GM12878 (cell line): ENCODE measurements around the gene LYZL2. TPM values are rescaled to one million over a fixed set of nuclear protein-coding genes. Genes with fewer than 3 reads are reported as not detected.
"Not testable (repeated sequence)": the region's sequence is repeated elsewhere in the genome, so short reads cannot be mapped to it uniquely, and the experiment has no call there.

Experiments used
- ATAC-seq: fragments of 200-7000 bp; cut with Tn5 transposase; 3 replicates; pipeline ENCODE4 v1.9.1; 2020; ENCODE audit warnings: mild to moderate bottlenecking, moderate library complexity
- BruUV-seq: library from RNA; stranded (reverse); fragments of 400-500 nt; replicated peaks from 2 replicates; lab custom pipeline; 2021; lab: Mats Ljungman, UMichigan
- CTCF ChIA-PET: fragments of 300-600 bp; sonication (Branson Sonifier 250); formaldehyde crosslinking; extraction: SDS; loops from one replicate; lab custom pipeline; 2021; ENCODE audit warnings: inconsistent platforms; lab: Yijun Ruan, JAX
- POLR2A ChIA-PET: fragments of 350-600 bp; formaldehyde crosslinking; extraction: SDS; loops from one replicate; lab custom pipeline; 2021; ENCODE audit warnings: inconsistent platforms; lab: Charles Lee
- RAD21 ChIA-PET: fragments of 300-600 bp; sonication (Branson Sonifier 250); formaldehyde crosslinking; loops from one replicate; lab custom pipeline; 2023; ENCODE audit warnings: antibody characterized with exemption; ENCODE audit not compliant: unreplicated experiment; lab: Charles Lee
- SMC1A ChIA-PET: fragments of 300-600 bp; sonication (Branson Sonifier 250); formaldehyde crosslinking; loops from one replicate; lab custom pipeline; 2023; ENCODE audit not compliant: unreplicated experiment, uncharacterized antibody; lab: Charles Lee
- DNase-seq: peaks from one replicate; pipeline ENCODE4 v3.0.0-alpha.2; 2011; ENCODE audit warnings: low read depth, low spot score
- FAIRE-seq: peaks from 3 replicates; lab custom pipeline; 2011; peaks lifted over from hg19 to GRCh38; lab: Jason Lieb, UNC
- H2AFZ ChIP-seq: 2 replicates; pipeline ENCODE4 v1.6.0; 2011; ENCODE audit warnings: low read depth, low read length, control low read depth; ENCODE audit not compliant: control insufficient read depth
- H3K27ac ChIP-seq: 2 replicates; pipeline ENCODE4 v1.5.1; 2011; ENCODE audit warnings: control low read depth; ENCODE audit not compliant: control insufficient read depth, insufficient read depth
- H3K27me3 ChIP-seq, 2 experiments: replicated peaks in 1 of 2; 2 replicates each; pipeline versions ENCODE4 v1.6.0 to v1.6.1; 2011; ENCODE audit warnings: low read length in 1 of 2; ENCODE audit not compliant: control insufficient read depth in 2 of 2, insufficient read depth in 2 of 2
- H3K36me3 ChIP-seq, 2 experiments: 2 replicates each; pipeline ENCODE4 v1.5.1; 2011; ENCODE audit warnings: low read length in 1 of 2; ENCODE audit not compliant: control insufficient read depth in 2 of 2, insufficient read depth in 2 of 2
- H3K4me1 ChIP-seq: 2 replicates; pipeline ENCODE4 v1.6.1; 2011; ENCODE audit warnings: mild to moderate bottlenecking, low read length, moderate library complexity, mixed read lengths; ENCODE audit not compliant: control insufficient read depth, insufficient read depth
- H3K4me2 ChIP-seq: 2 replicates; pipeline ENCODE4 v1.6.0; 2011; ENCODE audit warnings: control low read depth; ENCODE audit not compliant: control insufficient read depth, insufficient read depth
- H3K4me3 ChIP-seq: fragments of 200-600 bp; sonication (generic); 2 replicates; pipeline ENCODE4 v1.5.1; 2016
- H3K79me2 ChIP-seq: 2 replicates; pipeline ENCODE4 v1.6.0; 2011; ENCODE audit warnings: low read length; ENCODE audit not compliant: control insufficient read depth, insufficient read depth
- H3K9ac ChIP-seq: 2 replicates; pipeline ENCODE4 v1.8.0; 2011; ENCODE audit warnings: low read length, control low read depth, mixed read lengths; ENCODE audit not compliant: control insufficient read depth, insufficient read depth
- H3K9me3 ChIP-seq: replicated peaks from 3 replicates; pipeline ENCODE4 v1.5.1; 2011; ENCODE audit warnings: mild to moderate bottlenecking, low read length; ENCODE audit not compliant: control insufficient read depth, insufficient read depth
- H4K20me1 ChIP-seq: 2 replicates; pipeline ENCODE4 v1.6.0; 2011; ENCODE audit not compliant: control insufficient read depth, insufficient read depth
- SIN3A ChIP-seq: IDR thresholded peaks from 2 replicates; pipeline ENCODE4 v1.6.1; 2012; ENCODE audit warnings: low read depth, low read length, improper control_type of control experiment
- SMC3 ChIP-seq: IDR thresholded peaks from 2 replicates; pipeline ENCODE4 v1.6.1; 2011; ENCODE audit warnings: low read length, improper control_type of control experiment, borderline replicate concordance
- STAT1 ChIP-seq: fragments of 450-650 bp; conservative IDR thresholded peaks from 2 replicates; pipeline ENCODE4 v1.6.1; 2014; ENCODE audit warnings: antibody characterized with exemption, mild to moderate bottlenecking
- WGBS: methylation state at CpG from one replicate; pipeline ENCODE4 v1.1.6; 2016; ENCODE audit warnings: low lambda C conversion rate; ENCODE audit not compliant: insufficient replicate concordance, insufficient coverage; ENCODE audit errors: missing lambda C conversion rate; 5-methylcytosine and 5-hydroxymethylcytosine counted together
- in situ Hi-C: fragments of 300-500 bp; cut with MboI; formaldehyde crosslinking; loops from 9 replicates; pipeline ENCODE4 v1.14.3; 2018; ENCODE audit warnings: mixed read lengths
- intact Hi-C: fragments of 100-400 bp; cut with micrococcal nuclease; formaldehyde crosslinking; loops from one replicate; pipeline ENCODE4 v1.14.2; 2022; ENCODE audit not compliant: unreplicated experiment
- polyA plus RNA-seq, 11 experiments: library from polyadenylated mRNA; depleted of rRNA in 4 of 11; unstranded in 6 of 11; stranded (reverse) in 5 of 11; fragments of >200 nt; fragmentation: Nextera tagmentation in 4 of 11; fragmentation: Illumina TruSeq in 1 of 11; extraction: Ambion mirVana in 4 of 11; extraction: Trizol in 1 of 11; gene quantifications; 1 replicate in 1 of 11; 2 replicates in 10 of 11; pipeline versions ENCODE4 v1.2.1 to v1.2.3, GENCODE V29; 2011 to 2016; ENCODE audit warnings: inconsistent platforms in 2 of 11, missing spikeins in 2 of 11, low read depth in 1 of 11
- total RNA-seq, 4 experiments: library from RNA; depleted of rRNA in 3 of 4; stranded (reverse); fragments of >200 nt in 3 of 4; fragmentation: Illumina TruSeq in 1 of 4; extraction: Trizol in 1 of 4; gene quantifications; 2 replicates each; pipeline versions ENCODE4 v1.2.1 to v1.2.3, GENCODE V29; 2013 to 2021

Gene LYZL2
- total and polyA plus RNA-seq, 10 of the 15 experiments (the other 5 are each of a cell fraction or from before 2014, with no cell fraction given), result not detected

DNA sequence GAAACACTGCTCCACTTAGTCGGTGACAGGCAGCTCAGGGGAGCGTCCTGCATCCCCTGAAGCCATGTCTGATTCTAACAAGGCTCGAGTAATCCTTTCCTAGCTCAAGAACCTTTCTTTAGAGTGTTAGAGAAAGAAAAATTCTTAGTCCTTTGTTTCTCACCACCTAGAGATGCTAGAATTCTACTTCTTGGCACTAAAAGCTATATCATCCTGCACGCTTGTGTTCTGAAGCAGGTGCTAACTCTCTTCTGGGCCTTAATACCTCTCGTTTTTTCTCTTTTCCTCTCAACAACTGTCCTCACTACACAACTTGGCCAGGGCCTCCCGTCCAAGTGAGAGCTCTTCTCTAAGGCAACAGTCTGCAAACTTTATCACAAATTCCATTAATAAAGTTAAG lies at the start of gene LYZL2 (continued):
- TF ChIP-seq STAT1 (no peak), SIN3A (no peak), SMC3 (no peak)

DNA sequence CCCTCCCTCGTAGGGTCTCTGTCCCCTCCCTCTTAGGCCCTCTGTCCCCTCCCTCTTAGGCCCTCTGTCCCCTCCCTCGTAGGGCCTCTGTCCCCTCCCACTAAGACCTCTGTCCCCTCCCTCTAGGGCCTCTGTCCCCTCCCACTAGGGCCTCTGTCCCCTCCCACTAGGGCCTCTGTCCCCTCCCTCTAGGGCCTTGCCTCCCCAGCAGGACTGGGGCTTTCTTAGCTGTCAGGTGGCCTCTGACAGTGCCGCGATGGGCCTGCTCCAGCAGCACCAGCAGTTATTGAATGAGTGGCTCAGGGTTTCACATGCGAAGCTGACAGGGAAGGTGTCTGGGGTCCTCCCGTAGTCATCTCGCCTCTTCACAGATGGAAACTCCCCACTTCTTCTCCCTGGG lies 48.1 kb upstream of the LYZL2 start:
- H3K9me3 ChIP-seq, H3K27me3 ChIP-seq, H3K4me3 ChIP-seq, DNase-seq, H3K27ac ChIP-seq, H3K9ac ChIP-seq, H3K79me2 ChIP-seq, H4K20me1 ChIP-seq, H3K4me2 ChIP-seq, CTCF ChIA-PET, H3K4me1 ChIP-seq, intact Hi-C loops, H2AFZ ChIP-seq, H3K36me3 ChIP-seq, BruUV-seq, in situ Hi-C loops, SMC1A ChIA-PET, RAD21 ChIA-PET: not testable (repeated sequence)
- FAIRE-seq, result peak; percentile 41
- POLR2A ChIA-PET, result interaction anchor here (0.7 kb wide), 1 partner anchor 86 kb away, joined by 3 read pairs; no protein-coding TSS in a partner anchor
- 10% methylated on average over 3 of the region's 7 CpGs for WGBS
- peak; percentile 90 for ATAC-seq

DNA sequence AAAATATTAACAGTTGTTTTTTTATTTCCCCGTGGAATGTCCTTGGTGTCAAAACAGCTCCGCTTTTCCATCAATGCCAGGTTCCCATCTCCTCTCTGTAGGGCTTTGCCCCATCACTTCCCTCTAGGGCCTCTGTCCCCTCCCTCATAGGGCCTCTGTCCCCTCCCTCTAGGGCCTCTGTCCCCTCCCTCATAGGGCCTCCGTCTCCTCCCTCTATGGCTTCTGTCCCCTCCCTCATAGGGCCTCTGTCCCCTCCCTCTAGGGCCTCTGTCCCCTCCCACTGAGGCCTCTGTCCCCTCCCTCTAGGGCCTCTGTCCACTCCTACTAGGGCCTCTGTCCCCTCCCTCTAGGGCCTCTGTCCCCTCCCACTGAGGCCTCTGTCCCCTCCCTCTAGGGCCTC lies 47.6 kb upstream of the LYZL2 start:
- POLR2A ChIA-PET, H3K4me2 ChIP-seq, H3K27ac ChIP-seq, H3K36me3 ChIP-seq, FAIRE-seq, DNase-seq, H2AFZ ChIP-seq, H3K4me3 ChIP-seq, H3K27me3 ChIP-seq, CTCF ChIA-PET, in situ Hi-C loops, H3K4me1 ChIP-seq, H4K20me1 ChIP-seq, RAD21 ChIA-PET, H3K79me2 ChIP-seq, H3K9ac ChIP-seq, BruUV-seq, H3K9me3 ChIP-seq, SMC1A ChIA-PET, ATAC-seq, intact Hi-C loops: not testable (repeated sequence)
- 73% methylated on average over 3 of the region's 3 CpGs for WGBS
